ENCODE measurements around the gene NLGN2.

NLGN2 gene

GRCh38 chr17:7437369-7437863, 29.8 kb downstream of the NLGN2 start:
- Histone ChIP-seq H3K27ac (ENCODE audit: low read length) (no peak overlapping the region), H3K4me3 (ENCODE audit: low read length) (peak overlapping the region; percentile 65; the same call in 1 of the 2 replicates), H3K36me3 (ENCODE audit: control insufficient read depth, insufficient read depth, low read length) (no peaks in the 10 kb centered on the region), H3K9me3 (ENCODE audit: control insufficient read depth, insufficient read depth, low read length) (no peaks in the 10 kb centered on the region), H3K4me1 (ENCODE audit: control insufficient read depth, insufficient read depth, low read length) (no peaks in the 10 kb centered on the region), H3K27me3 (ENCODE audit: control insufficient read depth, insufficient read depth, low read length) (no peaks in the 10 kb centered on the region; the same call in 1 of the 2 replicates)
- WGBS (ENCODE audit: insufficient coverage, insufficient read length): no CpG with 5 or more reads among the region's 31 CpGs
- DNase-seq (ENCODE audit: low read depth, low spot score): no peak

GRCh38 chr17:7437950-7438614, 30.4 kb downstream of the NLGN2 start:
- Histone ChIP-seq H3K27me3 (ENCODE audit: control insufficient read depth, insufficient read depth, low read length) (no peaks in the 10 kb centered on the region; the same call in 1 of the 2 replicates), H3K36me3 (ENCODE audit: control insufficient read depth, insufficient read depth, low read length) (no peaks in the 10 kb centered on the region), H3K4me3 (ENCODE audit: low read length) (peak overlapping the region; percentile 65; the same call in 1 of the 2 replicates), H3K9me3 (ENCODE audit: control insufficient read depth, insufficient read depth, low read length) (no peaks in the 10 kb centered on the region), H3K4me1 (ENCODE audit: control insufficient read depth, insufficient read depth, low read length) (no peaks in the 10 kb centered on the region), H3K27ac (ENCODE audit: low read length) (no peak overlapping the region)
- DNase-seq (ENCODE audit: low read depth, low spot score): no peak
- no CpG with 5 or more reads among the region's 48 CpGs for WGBS (ENCODE audit: insufficient coverage, insufficient read length)

GRCh38 chr17:7438656-7439460, 31.2 kb downstream of the NLGN2 start:
- no CpG with 5 or more reads among the region's 11 CpGs for WGBS (ENCODE audit: insufficient coverage, insufficient read length)
- H3K4me3 ChIP-seq (ENCODE audit: low read length): peak overlapping the region; percentile 65; the same call in 1 of the 2 replicates
- DNase-seq (ENCODE audit: low read depth, low spot score): no peak
- H3K36me3 ChIP-seq (ENCODE audit: control insufficient read depth, insufficient read depth, low read length): no peaks in the 10 kb centered on the region
- no peak overlapping the region for H3K27ac ChIP-seq (ENCODE audit: low read length)
- H3K9me3 ChIP-seq (ENCODE audit: control insufficient read depth, insufficient read depth, low read length): no peaks in the 10 kb centered on the region
- no peaks in the 10 kb centered on the region; the same call in 1 of the 2 replicates for H3K27me3 ChIP-seq (ENCODE audit: control insufficient read depth, insufficient read depth, low read length)
- no peaks in the 10 kb centered on the region for H3K4me1 ChIP-seq (ENCODE audit: control insufficient read depth, insufficient read depth, low read length)

- 0 out of 2 replicates have a peak, but pooled peaks cover 2% of the 10 kb centered on the region for H3K4me1 ChIP-seq (ENCODE audit: control insufficient read depth, insufficient read depth, low read length)
- no peak for DNase-seq (ENCODE audit: low read depth, low spot score)
- H3K36me3 ChIP-seq (ENCODE audit: control insufficient read depth, insufficient read depth, low read length): no peaks in the 10 kb centered on the region
- WGBS (ENCODE audit: insufficient coverage, insufficient read length): no CpG with 5 or more reads among the region's 50 CpGs
- H3K27me3 ChIP-seq (ENCODE audit: control insufficient read depth, insufficient read depth, low read length): no peaks in the 10 kb centered on the region; the same call in 1 of the 2 replicates
- peak within 1 kb of the TSS; percentile 65; the same call in 1 of the 2 replicates for H3K4me3 ChIP-seq (ENCODE audit: low read length)
- no peak within 1 kb of the TSS for H3K27ac ChIP-seq (ENCODE audit: low read length)
- no peaks in the 10 kb centered on the region for H3K9me3 ChIP-seq (ENCODE audit: control insufficient read depth, insufficient read depth, low read length)
Measured at GRCh38 chr17:7439462-7440112, 31.9 kb downstream of the NLGN2 start, which contains the start of gene FGF11. Gene FGF11, plus strand, starts transcription at chr17:7439512. Its CDS starts 109 bp downstream, at chr17:7439621.

- Histone ChIP-seq H3K36me3 (ENCODE audit: control insufficient read depth, insufficient read depth, low read length) (no peaks in the 10 kb centered on the region), H3K9me3 (ENCODE audit: control insufficient read depth, insufficient read depth, low read length) (no peaks in the 10 kb centered on the region), H3K27me3 (ENCODE audit: control insufficient read depth, insufficient read depth, low read length) (no peaks in the 10 kb centered on the region; the same call in 1 of the 2 replicates), H3K4me1 (ENCODE audit: control insufficient read depth, insufficient read depth, low read length) (0 out of 2 replicates have a peak, but pooled peaks cover 3% of the 10 kb centered on the region), H3K27ac (ENCODE audit: low read length) (no peak overlapping the region), H3K4me3 (ENCODE audit: low read length) (peak overlapping the region; percentile 57; the same call in 1 of the 2 replicates)
- DNase-seq (ENCODE audit: low read depth, low spot score): no peak
- no CpG with 5 or more reads among the region's 46 CpGs for WGBS (ENCODE audit: insufficient coverage, insufficient read length)
Measured at GRCh38 chr17:7440113-7440833, 32.6 kb downstream of the NLGN2 start.

GRCh38 chr17:7440834-7441195, 33.2 kb downstream of the NLGN2 start:
- no peaks in the 10 kb centered on the region for H3K36me3 ChIP-seq (ENCODE audit: control insufficient read depth, insufficient read depth, low read length)
- no peaks in the 10 kb centered on the region; the same call in 1 of the 2 replicates for H3K27me3 ChIP-seq (ENCODE audit: control insufficient read depth, insufficient read depth, low read length)
- H3K27ac ChIP-seq (ENCODE audit: low read length): no peak overlapping the region
- DNase-seq (ENCODE audit: low read depth, low spot score): no peak
- no CpG with 5 or more reads among the region's 12 CpGs for WGBS (ENCODE audit: insufficient coverage, insufficient read length)
- peak overlapping the region; percentile 57; the same call in 1 of the 2 replicates for H3K4me3 ChIP-seq (ENCODE audit: low read length)
- no peaks in the 10 kb centered on the region for H3K9me3 ChIP-seq (ENCODE audit: control insufficient read depth, insufficient read depth, low read length)
- H3K4me1 ChIP-seq (ENCODE audit: control insufficient read depth, insufficient read depth, low read length): 0 out of 2 replicates have a peak, but pooled peaks cover 3% of the 10 kb centered on the region

- 0 out of 2 replicates have a peak, but pooled peaks cover 3% of the 10 kb centered on the region for H3K4me1 ChIP-seq (ENCODE audit: control insufficient read depth, insufficient read depth, low read length)
- no peak overlapping the region for H3K27ac ChIP-seq (ENCODE audit: low read length)
Measured at GRCh38 chr17:7441266-7441665, 33.6 kb downstream of the NLGN2 start.

GRCh38 chr17:7442142-7442541, 34.5 kb downstream of the NLGN2 start:
- no peaks in the 10 kb centered on the region for H3K36me3 ChIP-seq (ENCODE audit: control insufficient read depth, insufficient read depth, low read length)
- H3K27me3 ChIP-seq (ENCODE audit: control insufficient read depth, insufficient read depth, low read length): no peaks in the 10 kb centered on the region; the same call in 1 of the 2 replicates
- WGBS (ENCODE audit: insufficient coverage, insufficient read length): no CpG with 5 or more reads among the region's 2 CpGs
- DNase-seq (ENCODE audit: low read depth, low spot score): no peak
- peaks cover 5% of the 10 kb centered on the region; the same call in 1 of the 2 replicates for H3K4me1 ChIP-seq (ENCODE audit: control insufficient read depth, insufficient read depth, low read length)
- no peaks in the 10 kb centered on the region for H3K9me3 ChIP-seq (ENCODE audit: control insufficient read depth, insufficient read depth, low read length)
- H3K4me3 ChIP-seq (ENCODE audit: low read length): no peak overlapping the region
- H3K27ac ChIP-seq (ENCODE audit: low read length): no peak overlapping the region

More at GRCh38 chr17:7441266-7441665, 33.6 kb downstream of the NLGN2 start:
- no CpG with 5 or more reads among the region's 7 CpGs for WGBS (ENCODE audit: insufficient coverage, insufficient read length)
- H3K27me3 ChIP-seq (ENCODE audit: control insufficient read depth, insufficient read depth, low read length): no peaks in the 10 kb centered on the region; the same call in 1 of the 2 replicates
- DNase-seq (ENCODE audit: low read depth, low spot score): no peak
- no peak overlapping the region for H3K4me3 ChIP-seq (ENCODE audit: low read length)
- no peaks in the 10 kb centered on the region for H3K9me3 ChIP-seq (ENCODE audit: control insufficient read depth, insufficient read depth, low read length)
- H3K36me3 ChIP-seq (ENCODE audit: control insufficient read depth, insufficient read depth, low read length): no peaks in the 10 kb centered on the region

GRCh38 chr17:7443499-7444485, 36.1 kb downstream of the NLGN2 start:
- DNase-seq (ENCODE audit: low read depth, low spot score): no peak
- H3K9me3 ChIP-seq (ENCODE audit: control insufficient read depth, insufficient read depth, low read length): no peaks in the 10 kb centered on the region
- no peak overlapping the region for H3K27ac ChIP-seq (ENCODE audit: low read length)
- H3K36me3 ChIP-seq (ENCODE audit: control insufficient read depth, insufficient read depth, low read length): no peaks in the 10 kb centered on the region
- WGBS (ENCODE audit: insufficient coverage, insufficient read length): no CpG with 5 or more reads among the region's 7 CpGs
- no peak overlapping the region for H3K4me3 ChIP-seq (ENCODE audit: low read length)
- H3K27me3 ChIP-seq (ENCODE audit: control insufficient read depth, insufficient read depth, low read length): no peaks in the 10 kb centered on the region
- peaks cover 5% of the 10 kb centered on the region; the same call in 1 of the 2 replicates for H3K4me1 ChIP-seq (ENCODE audit: control insufficient read depth, insufficient read depth, low read length)
